C1 segment of cervical spinal cord (tissue), 14 donors: ENCODE results near the gene MAPK10.

Experiments used
- DNase-seq, 14 donors: peaks; one replicate each; lab custom pipeline; 2025; lab: John Stamatoyannopoulos, UW

Gene MAPK10

GRCh38 chr4:86278126-86278525 is 81.7 kb downstream of the MAPK10 start:
- no peak for DNase-seq

- no peak for DNase-seq
Observed at GRCh38 chr4:86274642-86275041, 85.2 kb downstream of the MAPK10 start.

DNA sequence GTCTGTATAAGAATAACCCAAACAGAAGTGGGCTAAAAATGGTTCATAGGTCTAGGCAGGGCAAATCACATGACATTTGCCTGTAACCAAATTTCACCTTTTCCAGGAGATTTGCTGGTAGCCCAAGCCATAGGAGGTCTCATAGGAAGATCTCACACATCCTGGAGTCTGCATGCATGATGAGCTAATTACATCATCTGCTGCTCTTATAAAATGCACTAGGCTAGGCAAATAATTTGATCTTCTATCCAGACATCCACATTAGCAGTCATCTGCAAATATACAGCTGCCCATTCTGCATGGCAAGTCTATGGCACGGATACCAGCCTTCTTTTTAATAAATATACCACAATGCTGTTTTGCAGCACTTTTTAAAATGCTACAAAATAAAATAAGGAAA is 87.2 kb downstream of the MAPK10 start:
- DNase-seq: no peak

DNA sequence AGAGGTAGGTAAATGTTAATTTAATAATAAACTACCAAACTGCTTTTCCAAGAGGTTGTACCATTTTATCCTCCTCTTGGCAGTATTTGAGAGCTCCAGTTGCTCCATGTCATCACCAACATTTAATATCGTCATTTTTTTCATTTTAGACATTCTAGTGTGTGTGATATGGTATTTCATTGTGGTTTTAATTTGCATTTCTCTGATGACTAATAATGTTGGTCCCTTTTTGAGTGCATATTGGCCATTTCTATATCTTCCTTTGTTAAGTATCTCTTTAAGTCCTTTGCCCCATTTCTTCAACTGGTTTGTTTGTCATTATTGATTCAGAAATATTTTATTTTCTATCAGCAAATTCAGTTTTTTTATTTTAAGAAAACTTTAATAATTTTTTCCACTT is 88.8 kb downstream of the MAPK10 start:
- DNase-seq: no peak

GRCh38 chr4:86269354-86269753 is 90.5 kb downstream of the MAPK10 start:
- DNase-seq: no peak

DNA sequence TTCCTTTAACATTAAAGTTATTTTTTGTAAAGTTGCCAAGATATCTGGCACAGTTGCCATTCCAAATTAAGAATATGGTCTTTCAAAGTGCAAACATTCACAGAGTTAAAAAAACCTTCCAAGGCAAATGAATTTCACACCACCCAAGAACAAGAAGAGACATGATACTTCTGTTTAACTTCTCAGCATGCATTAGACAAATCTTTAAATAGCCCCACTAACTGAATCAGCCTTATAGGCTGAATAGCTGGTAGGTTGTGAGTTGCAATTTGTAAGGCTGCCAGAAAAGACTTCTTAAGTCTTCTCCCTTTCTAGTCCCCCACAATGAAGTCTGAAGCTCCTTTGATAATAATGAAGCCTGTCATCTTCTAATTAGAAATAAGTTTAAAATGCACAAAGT is 95.6 kb downstream of the MAPK10 start:
- no peak for DNase-seq

DNA sequence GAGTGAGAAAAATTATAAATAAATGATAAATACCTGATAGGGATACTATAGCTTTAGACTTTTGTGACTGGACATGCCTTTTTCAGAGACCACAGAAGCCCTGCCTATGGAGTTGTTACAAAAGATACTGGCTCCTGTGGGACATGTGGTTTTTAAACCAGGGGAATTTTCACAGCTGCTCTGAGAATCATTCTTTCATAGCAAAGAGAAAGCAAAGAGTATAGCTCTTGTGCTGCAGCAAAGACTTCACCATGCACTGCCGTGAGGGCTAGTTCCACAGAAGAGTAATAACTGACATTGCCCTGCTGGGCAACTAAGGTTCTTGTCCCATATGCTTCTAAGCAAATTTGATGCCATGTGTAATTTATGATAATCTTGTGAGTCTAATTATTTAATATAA is 98.2 kb downstream of the MAPK10 start:
- DNase-seq: no peak

DNA sequence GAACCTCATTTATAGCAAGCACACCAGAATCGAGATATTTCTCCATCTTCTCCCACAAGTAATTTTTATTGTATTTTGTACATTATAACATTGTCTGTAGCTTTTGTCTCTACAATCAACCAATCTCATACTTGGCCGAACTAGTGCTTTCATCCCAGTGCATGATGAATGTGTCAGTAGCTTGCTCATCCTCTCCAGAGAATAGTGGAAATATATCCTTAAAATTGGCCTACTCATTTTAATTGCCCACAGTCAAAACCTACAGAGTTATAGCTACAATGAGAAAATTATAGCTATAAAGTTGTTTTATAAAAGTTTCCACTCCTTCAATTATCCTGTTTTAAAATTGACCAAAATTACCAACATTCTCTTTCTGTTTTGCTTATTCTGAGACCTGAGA is 103.8 kb downstream of the MAPK10 start:
- no peak for DNase-seq

DNA sequence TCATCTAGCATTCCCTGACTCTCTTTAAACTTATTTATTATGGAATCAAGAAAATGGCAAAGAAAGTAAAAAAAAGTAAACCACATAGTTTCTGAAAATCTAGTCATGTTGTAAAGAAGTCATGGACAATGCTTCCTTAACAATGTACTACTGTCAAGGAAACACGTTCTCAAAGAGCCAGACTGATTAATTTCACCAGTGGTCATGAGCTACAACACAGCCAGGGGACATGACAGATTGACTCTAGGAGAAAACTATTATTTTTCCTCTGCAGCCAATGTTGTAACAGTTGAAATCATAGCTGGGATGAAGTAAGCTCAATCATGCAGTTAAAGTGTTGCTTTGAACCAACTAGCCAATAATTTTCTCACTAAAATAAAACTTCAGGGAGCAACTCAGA is 109.2 kb downstream of the MAPK10 start:
- DNase-seq: no peak

GRCh38 chr4:86250006-86250405 is 109.8 kb downstream of the MAPK10 start:
- no peak for DNase-seq

DNA sequence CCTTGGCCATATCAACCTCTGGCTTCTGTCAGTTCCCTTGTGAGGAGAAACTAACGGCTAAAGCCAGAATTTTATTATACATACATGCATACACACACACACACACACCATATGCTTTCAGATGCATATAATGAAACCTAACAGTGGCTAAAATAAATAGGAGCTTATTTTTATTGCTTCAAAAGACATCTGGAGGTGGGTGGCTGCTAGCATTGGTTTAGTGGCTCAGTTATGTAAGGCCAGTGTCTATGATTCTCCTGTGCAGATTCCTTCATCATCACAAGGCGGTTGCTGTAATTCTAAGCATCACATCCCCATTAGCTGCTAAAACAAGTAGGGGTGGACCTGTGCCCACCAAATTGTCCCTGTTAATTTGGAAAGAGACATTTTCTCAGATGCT is 110.8 kb downstream of the MAPK10 start:
- no peak for DNase-seq

GRCh38 chr4:86247906-86248305 is 111.9 kb downstream of the MAPK10 start:
- no peak for DNase-seq

GRCh38 chr4:86247320-86247719 is 112.5 kb downstream of the MAPK10 start:
- no peak for DNase-seq

DNA sequence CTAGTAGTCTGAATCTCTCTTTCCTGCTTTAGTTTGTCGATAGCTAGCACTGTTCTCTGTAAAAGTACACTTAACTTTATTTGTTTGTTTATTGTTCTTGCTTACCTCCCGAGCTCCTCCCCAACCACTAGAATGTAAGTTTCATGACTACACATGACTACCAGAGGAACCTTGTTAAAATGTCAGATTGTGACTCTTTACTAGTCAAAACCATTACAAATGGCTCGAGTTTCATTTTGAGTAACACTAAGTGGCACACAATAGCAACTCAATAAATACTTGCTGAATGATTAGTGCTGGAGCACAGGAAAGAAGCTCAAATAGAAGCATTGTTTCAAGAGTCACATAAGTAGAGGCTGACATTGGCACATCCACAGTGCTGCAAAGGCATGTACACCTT is 116.1 kb downstream of the MAPK10 start:
- DNase-seq: no peak

GRCh38 chr4:86242677-86243076 is 117.2 kb downstream of the MAPK10 start:
- no peak for DNase-seq

DNA sequence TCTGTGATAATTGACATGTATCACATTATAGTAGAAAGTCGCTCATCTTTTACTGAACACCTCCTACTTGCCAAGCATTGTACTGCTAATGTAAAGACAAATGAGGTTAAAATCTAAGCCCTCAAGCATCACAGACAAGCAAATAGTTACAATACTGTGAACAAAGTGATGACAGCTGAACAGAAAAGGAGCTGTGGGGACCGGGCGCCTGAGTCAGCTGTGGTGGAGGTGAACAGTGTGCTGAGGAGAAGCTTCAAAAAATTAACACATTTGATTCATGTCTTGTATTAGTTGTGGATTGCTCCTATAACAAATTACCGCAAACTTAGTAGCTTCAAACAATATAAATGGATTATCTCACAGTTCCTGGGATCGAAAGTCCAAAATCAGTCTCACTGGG is 124.3 kb downstream of the MAPK10 start:
- no peak for DNase-seq

GRCh38 chr4:86233681-86234080 is 126.2 kb downstream of the MAPK10 start:
- no peak for DNase-seq

- no peak for DNase-seq
Observed at GRCh38 chr4:86233090-86233489, 126.8 kb downstream of the MAPK10 start.

DNA sequence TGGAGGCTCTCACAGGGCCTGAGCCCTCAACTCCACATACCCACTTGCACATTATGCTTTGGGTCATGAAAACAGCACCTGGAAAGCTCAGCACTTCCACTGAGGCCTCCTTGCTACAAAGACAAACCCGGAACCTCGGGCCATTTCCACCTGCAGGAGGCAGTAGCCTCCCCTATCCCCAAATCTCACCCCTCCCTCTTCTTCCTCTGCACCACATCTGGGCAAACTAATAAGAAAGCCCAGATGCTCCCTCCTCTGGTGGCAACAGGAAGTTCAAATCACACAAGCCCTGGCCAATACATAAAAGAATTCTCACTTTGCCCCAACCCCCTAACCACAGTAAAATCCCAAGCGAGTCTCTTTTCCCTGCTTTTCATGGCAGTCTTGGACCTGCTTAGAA is 136.4 kb downstream of the MAPK10 start:
- DNase-seq: no peak

- DNase-seq: no peak
Observed at GRCh38 chr4:86221002-86221401, 138.9 kb downstream of the MAPK10 start.

GRCh38 chr4:86220121-86220520 is 139.7 kb downstream of the MAPK10 start:
- no peak for DNase-seq

GRCh38 chr4:86218746-86219473 is 140.9 kb downstream of the MAPK10 start:
- DNase-seq: no peak

DNA sequence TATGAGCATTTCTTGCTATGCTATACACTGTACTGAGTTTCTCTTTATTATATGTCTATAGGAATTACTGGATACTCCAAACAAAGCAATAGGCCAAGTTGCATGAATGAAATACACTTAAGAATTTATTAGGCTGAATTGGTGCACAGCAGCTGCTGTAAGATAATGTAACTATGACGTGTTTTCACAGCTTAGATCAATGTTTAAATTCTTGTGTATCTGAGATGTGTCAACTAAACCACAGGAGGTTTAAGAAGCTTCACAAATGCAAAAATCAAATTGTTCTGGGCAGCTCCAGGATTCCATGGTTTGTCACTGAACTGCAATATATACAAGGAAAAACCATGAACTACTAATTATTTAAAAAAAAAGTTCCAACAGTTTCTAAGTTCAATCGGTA is 156.7 kb downstream of the MAPK10 start:
- no peak for DNase-seq

DNA sequence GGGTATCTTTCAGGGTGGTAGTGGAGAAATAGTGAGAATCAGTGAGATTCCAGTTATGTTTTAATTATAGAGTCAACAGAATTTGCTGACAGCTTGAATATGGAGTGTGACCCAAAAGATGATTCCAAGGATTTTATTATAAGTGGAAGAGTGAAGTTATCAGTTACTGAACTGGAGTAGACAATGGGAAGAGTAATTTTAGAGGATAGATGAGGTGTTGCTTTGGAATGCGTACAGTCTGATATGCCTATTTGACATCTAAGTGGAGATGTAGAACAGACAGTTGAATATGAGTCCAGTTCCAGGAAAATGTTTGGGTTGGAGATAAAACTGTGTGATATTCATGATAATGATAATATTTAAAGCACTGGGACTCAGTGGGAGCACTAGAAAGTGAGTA is 174.2 kb downstream of the MAPK10 start:
- no peak for DNase-seq
